Subcutaneous abdominal adipose tissue (tissue), 5 donors: ENCODE results near the gene RGPD4.
"Not testable (repeated sequence)": the region's sequence is repeated elsewhere in the genome, so short reads cannot be mapped to it uniquely, and the experiment has no call there.

Experiments
- H3K27ac ChIP-seq: one replicate; pipeline ENCODE4 v1.7.0; 2013; ENCODE audit warnings: low read depth, mild to moderate bottlenecking, inconsistent platforms, low read length, moderate library complexity
- H3K27me3 ChIP-seq, 5 donors: one replicate each; pipeline ENCODE4 v1.7.0; 2013; ENCODE audit warnings: low read length in 5 of 5, inconsistent platforms in 1 of 5; ENCODE audit not compliant: control insufficient read depth in 5 of 5, insufficient read depth in 4 of 5
- H3K36me3 ChIP-seq, 5 donors: one replicate each; pipeline ENCODE4 v1.7.0; 2013; ENCODE audit warnings: low read length in 5 of 5; ENCODE audit not compliant: control insufficient read depth in 5 of 5, insufficient read depth in 5 of 5
- H3K4me1 ChIP-seq, 5 donors: one replicate each; pipeline ENCODE4 v1.7.0; 2013; ENCODE audit warnings: low read length in 5 of 5, mild to moderate bottlenecking in 3 of 5, moderate library complexity in 1 of 5; ENCODE audit not compliant: control insufficient read depth in 5 of 5, insufficient read depth in 5 of 5
- H3K4me3 ChIP-seq, 5 donors: one replicate each; pipeline ENCODE4 v1.7.0; 2013; ENCODE audit warnings: low read length in 5 of 5, low read depth in 1 of 5
- H3K9ac ChIP-seq, 5 donors: one replicate each; pipeline ENCODE4 v1.7.0; 2013; ENCODE audit warnings: low read length in 5 of 5, mild to moderate bottlenecking in 4 of 5, moderate library complexity in 3 of 5
- H3K9me3 ChIP-seq, 5 donors: one replicate each; pipeline ENCODE4 v1.7.0; 2013; ENCODE audit warnings: low read length in 5 of 5; ENCODE audit not compliant: control insufficient read depth in 5 of 5
- donor health status: healthy.
- donor health status: healthy.
- donor health status: healthy.
- donor health status: healthy.
- donor health status: healthy.

RGPD4 gene

GRCh38 chr2:107826749-107827148, at the start of gene RGPD4:
TSS of gene RGPD4 (plus strand) at chr2:107826892. CDS start at chr2:107827014, 122 bp downstream.
- not testable (repeated sequence) for H3K36me3 ChIP-seq, H3K9me3 ChIP-seq, H3K27me3 ChIP-seq, H3K27ac ChIP-seq, H3K9ac ChIP-seq, H3K4me3 ChIP-seq, H3K4me1 ChIP-seq

GRCh38 chr2:107777974-107778373, 48.7 kb upstream of the RGPD4 start:
- Histone ChIP-seq H3K36me3 (no peaks in the 10 kb centered on the region), H3K4me3 (no peak overlapping the region), H3K9me3 (no peaks in the 10 kb centered on the region), H3K4me1 (no peaks in the 10 kb centered on the region), H3K27me3 (no peaks in the 10 kb centered on the region), H3K27ac (no peak overlapping the region), H3K9ac (no peak overlapping the region)

GRCh38 chr2:107785756-107786155, 40.9 kb upstream of the RGPD4 start:
- Histone ChIP-seq H3K4me3 (no peak overlapping the region), H3K4me1 (no peaks in the 10 kb centered on the region), H3K9ac (no peak overlapping the region), H3K27ac (no peak overlapping the region), H3K27me3 (no peaks in the 10 kb centered on the region), H3K36me3 (no peaks in the 10 kb centered on the region), H3K9me3 (no peaks in the 10 kb centered on the region)

- Histone ChIP-seq H3K9ac (no peak overlapping the region), H3K9me3 (no peaks in the 10 kb centered on the region)
Measured at GRCh38 chr2:107790837-107791236, 35.9 kb upstream of the RGPD4 start.

GRCh38 chr2:107801498-107801897, 25.2 kb upstream of the RGPD4 start:
- H3K27me3 ChIP-seq: no peaks in the 10 kb centered on the region
- no peaks in the 10 kb centered on the region for H3K4me1 ChIP-seq
- no peaks in the 10 kb centered on the region for H3K36me3 ChIP-seq
- H3K4me3 ChIP-seq: no peak overlapping the region
- no peak overlapping the region for H3K27ac ChIP-seq
- no peaks in the 10 kb centered on the region for H3K9me3 ChIP-seq
- no peak overlapping the region for H3K9ac ChIP-seq

More at GRCh38 chr2:107790837-107791236, 35.9 kb upstream of the RGPD4 start:
- no peaks in the 10 kb centered on the region for H3K36me3 ChIP-seq
- H3K4me1 ChIP-seq: no peaks in the 10 kb centered on the region
- no peaks in the 10 kb centered on the region for H3K27me3 ChIP-seq
- H3K4me3 ChIP-seq: no peak overlapping the region
- no peak overlapping the region for H3K27ac ChIP-seq

- Histone ChIP-seq H3K36me3 (no peaks in the 10 kb centered on the region), H3K4me3 (no peak overlapping the region), H3K27me3 (no peaks in the 10 kb centered on the region), H3K9ac (no peak overlapping the region), H3K27ac (no peak overlapping the region), H3K4me1 (no peaks in the 10 kb centered on the region), H3K9me3 (no peaks in the 10 kb centered on the region)
Measured at GRCh38 chr2:107804608-107805498, 21.8 kb upstream of the RGPD4 start.

- no peak overlapping the region for H3K27ac ChIP-seq
- H3K9me3 ChIP-seq: no peaks in the 10 kb centered on the region
- H3K36me3 ChIP-seq: no peaks in the 10 kb centered on the region
- no peaks in the 10 kb centered on the region for H3K27me3 ChIP-seq
- no peak overlapping the region for H3K9ac ChIP-seq
- H3K4me1 ChIP-seq: no peaks in the 10 kb centered on the region
- no peak overlapping the region for H3K4me3 ChIP-seq
Measured at GRCh38 chr2:107806901-107807300, 19.8 kb upstream of the RGPD4 start.

- no peaks in the 10 kb centered on the region for H3K9me3 ChIP-seq
- no peaks in the 10 kb centered on the region for H3K36me3 ChIP-seq
- no peak overlapping the region for H3K27ac ChIP-seq
- no peaks in the 10 kb centered on the region for H3K27me3 ChIP-seq
- no peak overlapping the region for H3K4me3 ChIP-seq
- H3K4me1 ChIP-seq: no peaks in the 10 kb centered on the region
- no peak overlapping the region for H3K9ac ChIP-seq
Measured at GRCh38 chr2:107807988-107808387, 18.7 kb upstream of the RGPD4 start.

GRCh38 chr2:107808959-107809358, 17.7 kb upstream of the RGPD4 start:
- Histone ChIP-seq H3K36me3 (no peaks in the 10 kb centered on the region), H3K9me3 (no peaks in the 10 kb centered on the region), H3K4me3 (no peak overlapping the region), H3K27ac (no peak overlapping the region), H3K27me3 (no peaks in the 10 kb centered on the region), H3K9ac (no peak overlapping the region), H3K4me1 (no peaks in the 10 kb centered on the region)

GRCh38 chr2:107809835-107810234, 16.9 kb upstream of the RGPD4 start:
- H3K4me1 ChIP-seq: no peaks in the 10 kb centered on the region
- no peaks in the 10 kb centered on the region for H3K27me3 ChIP-seq
- H3K4me3 ChIP-seq: no peak overlapping the region
- H3K9ac ChIP-seq: no peak overlapping the region
- no peaks in the 10 kb centered on the region for H3K9me3 ChIP-seq
- H3K36me3 ChIP-seq: no peaks in the 10 kb centered on the region
- H3K27ac ChIP-seq: no peak overlapping the region
